ENCODE measurements around the gene RASGRF2. TPM values are rescaled to one million over a fixed set of nuclear protein-coding genes. Genes with fewer than 3 reads are reported as not detected.
A peak's percentile ranks its signal among the peaks of the same experiment; 100 is the strongest.

Gene RASGRF2
- total RNA-seq, 1 donor from 2014 or later = 0.92 TPM

DNA sequence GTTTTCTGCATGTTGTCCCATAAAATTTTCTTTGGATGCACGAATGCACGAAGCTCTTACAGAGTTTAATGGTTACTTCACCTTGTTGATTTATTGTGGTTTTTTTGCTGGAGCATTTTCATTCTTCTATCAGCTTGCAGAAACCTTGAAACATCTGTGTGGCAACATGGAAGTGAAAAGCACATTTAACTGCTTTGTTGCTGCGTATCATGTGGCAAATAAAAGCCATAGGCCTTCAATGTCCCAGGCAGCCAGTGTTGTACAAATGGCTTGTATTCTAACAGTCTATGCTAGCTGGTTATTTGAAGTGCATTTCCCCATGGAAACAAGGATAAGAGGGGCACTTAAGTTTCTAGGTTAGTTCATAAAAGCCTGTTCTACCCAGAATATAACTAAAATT lies 42.5 kb upstream of the RASGRF2 start:
- Mint-ChIP-seq H3K27me3 (ENCODE audit: low read depth) (no peaks in the 10 kb centered on the region), H3K4me1 (ENCODE audit: low read depth) (peaks cover 7% of the 10 kb centered on the region), H3K4me3 (ENCODE audit: unreplicated experiment) (no peak overlapping the region), H3K27ac (ENCODE audit: unreplicated experiment) (no peak overlapping the region), H3K36me3 (ENCODE audit: low read depth) (no peaks in the 10 kb centered on the region), H3K9me3 (ENCODE audit: low read depth) (peaks cover 3% of the 10 kb centered on the region)
- DNase-seq (ENCODE audit: low spot score) = no peak
- TF ChIP-seq, protein P1, sequence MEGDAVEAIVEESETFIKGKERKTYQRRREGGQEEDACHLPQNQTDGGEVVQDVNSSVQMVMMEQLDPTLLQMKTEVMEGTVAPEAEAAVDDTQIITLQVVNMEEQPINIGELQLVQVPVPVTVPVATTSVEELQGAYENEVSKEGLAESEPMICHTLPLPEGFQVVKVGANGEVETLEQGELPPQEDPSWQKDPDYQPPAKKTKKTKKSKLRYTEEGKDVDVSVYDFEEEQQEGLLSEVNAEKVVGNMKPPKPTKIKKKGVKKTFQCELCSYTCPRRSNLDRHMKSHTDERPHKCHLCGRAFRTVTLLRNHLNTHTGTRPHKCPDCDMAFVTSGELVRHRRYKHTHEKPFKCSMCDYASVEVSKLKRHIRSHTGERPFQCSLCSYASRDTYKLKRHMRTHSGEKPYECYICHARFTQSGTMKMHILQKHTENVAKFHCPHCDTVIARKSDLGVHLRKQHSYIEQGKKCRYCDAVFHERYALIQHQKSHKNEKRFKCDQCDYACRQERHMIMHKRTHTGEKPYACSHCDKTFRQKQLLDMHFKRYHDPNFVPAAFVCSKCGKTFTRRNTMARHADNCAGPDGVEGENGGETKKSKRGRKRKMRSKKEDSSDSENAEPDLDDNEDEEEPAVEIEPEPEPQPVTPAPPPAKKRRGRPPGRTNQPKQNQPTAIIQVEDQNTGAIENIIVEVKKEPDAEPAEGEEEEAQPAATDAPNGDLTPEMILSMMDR (IDR thresholded peaks at IDR 0.05) = no peak

DNA sequence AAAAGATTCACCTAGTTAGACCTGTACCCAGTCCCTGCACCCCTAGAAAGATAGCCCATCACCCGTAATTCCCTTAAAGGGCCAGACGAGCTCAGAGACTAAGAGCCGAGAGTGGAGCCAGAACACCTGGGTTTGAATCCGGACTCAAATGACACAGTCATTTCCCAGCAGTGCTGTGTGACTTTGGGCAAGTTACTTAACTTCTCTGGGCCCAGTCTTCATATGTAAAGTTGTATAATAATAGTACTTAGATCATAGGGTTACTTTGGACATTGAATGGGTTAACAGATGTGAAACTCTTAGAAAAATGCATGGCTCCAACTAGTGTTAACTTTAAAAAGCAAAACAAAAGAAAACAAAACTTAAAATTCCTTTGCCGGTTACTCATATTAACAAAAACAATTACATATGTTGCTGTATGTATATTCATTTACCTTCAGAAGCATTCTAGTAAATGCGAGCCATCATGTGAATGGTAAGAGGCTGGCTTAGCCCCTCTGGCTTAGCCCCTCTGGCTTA lies 40.4 kb upstream of the RASGRF2 start:
- H3K27ac Mint-ChIP-seq (ENCODE audit: unreplicated experiment) = no peak overlapping the region
- H3K4me3 Mint-ChIP-seq (ENCODE audit: unreplicated experiment) = no peak overlapping the region
- peaks cover 3% of the 10 kb centered on the region for H3K9me3 Mint-ChIP-seq (ENCODE audit: low read depth)
- TF ChIP-seq, protein P1 (IDR thresholded peaks at IDR 0.05) = peak; percentile 37
- peaks cover 7% of the 10 kb centered on the region for H3K4me1 Mint-ChIP-seq (ENCODE audit: low read depth)
- H3K36me3 Mint-ChIP-seq (ENCODE audit: low read depth) = no peaks in the 10 kb centered on the region
- no peaks in the 10 kb centered on the region for H3K27me3 Mint-ChIP-seq (ENCODE audit: low read depth)
- DNase-seq (ENCODE audit: low spot score) = no peak

GRCh38 chr5:80920333-80920732 lies 39.8 kb upstream of the RASGRF2 start:
- Mint-ChIP-seq H3K4me3 (ENCODE audit: unreplicated experiment) (no peak overlapping the region), H3K27me3 (ENCODE audit: low read depth) (no peaks in the 10 kb centered on the region), H3K36me3 (ENCODE audit: low read depth) (no peaks in the 10 kb centered on the region), H3K9me3 (ENCODE audit: low read depth) (peaks cover 3% of the 10 kb centered on the region), H3K4me1 (ENCODE audit: low read depth) (peaks cover 7% of the 10 kb centered on the region), H3K27ac (ENCODE audit: unreplicated experiment) (no peak overlapping the region)
- TF ChIP-seq, protein P1 (IDR thresholded peaks at IDR 0.05) = no peak
- DNase-seq (ENCODE audit: low spot score) = no peak

GRCh38 chr5:80921026-80921425 lies 39.1 kb upstream of the RASGRF2 start:
- Mint-ChIP-seq H3K4me3 (ENCODE audit: unreplicated experiment) (no peak overlapping the region), H3K36me3 (ENCODE audit: low read depth) (no peaks in the 10 kb centered on the region), H3K9me3 (ENCODE audit: low read depth) (peaks cover 3% of the 10 kb centered on the region), H3K4me1 (ENCODE audit: low read depth) (peaks cover 7% of the 10 kb centered on the region), H3K27me3 (ENCODE audit: low read depth) (no peaks in the 10 kb centered on the region), H3K27ac (ENCODE audit: unreplicated experiment) (no peak overlapping the region)
- no peak for DNase-seq (ENCODE audit: low spot score)
- TF ChIP-seq, protein P1 (IDR thresholded peaks at IDR 0.05) = no peak

DNA sequence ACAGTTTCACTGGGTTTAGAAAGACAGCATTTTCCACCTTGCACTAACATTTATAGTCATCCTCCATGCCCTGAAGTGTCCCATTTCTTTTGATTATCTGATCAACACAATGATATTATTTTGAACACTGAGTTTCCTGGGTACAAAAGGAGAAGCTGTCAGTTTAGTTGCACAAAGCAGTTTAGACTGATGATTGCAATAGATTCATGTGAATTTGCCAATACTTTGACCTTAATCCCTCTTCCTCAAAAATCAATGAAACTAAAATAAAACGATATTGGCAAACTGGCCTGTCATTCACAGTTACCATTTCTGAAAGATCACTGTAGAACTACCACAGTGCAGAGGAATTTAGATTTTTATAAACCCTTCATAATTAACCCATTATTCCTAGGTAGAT lies 34.2 kb upstream of the RASGRF2 start:
- Mint-ChIP-seq H3K27me3 (ENCODE audit: low read depth) (peaks cover 1% of the 10 kb centered on the region), H3K4me3 (ENCODE audit: unreplicated experiment) (no peak overlapping the region), H3K36me3 (ENCODE audit: low read depth) (no peaks in the 10 kb centered on the region), H3K27ac (ENCODE audit: unreplicated experiment) (no peak overlapping the region), H3K9me3 (ENCODE audit: low read depth) (peaks cover 3% of the 10 kb centered on the region), H3K4me1 (ENCODE audit: low read depth) (no peaks in the 10 kb centered on the region)
- TF ChIP-seq, protein P1 (IDR thresholded peaks at IDR 0.05) = no peak
- no peak for DNase-seq (ENCODE audit: low spot score)
